Measurements from ENCODE around the gene GANC.

DNA sequence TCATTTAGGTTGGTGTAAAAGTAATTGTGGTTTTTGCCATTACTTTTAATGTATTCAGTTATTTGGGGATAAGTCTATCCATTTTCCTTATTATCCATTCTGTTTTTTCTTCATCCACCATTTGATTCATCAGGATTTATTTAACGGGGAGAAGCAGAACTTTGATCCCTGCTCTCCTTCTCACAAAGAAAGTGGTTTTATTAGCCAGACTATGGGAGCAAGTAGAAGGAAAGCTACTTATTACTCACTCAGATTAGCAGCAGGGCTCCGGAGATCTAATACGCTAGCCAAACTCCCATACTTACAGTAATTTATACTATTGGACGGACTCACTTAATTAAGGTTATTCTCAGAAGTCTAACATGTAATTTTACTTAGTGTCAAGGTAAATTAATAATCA is 14.9 kb downstream of the GANC start:
- TF ChIP-seq EZH2 (IDR thresholded peaks at IDR 0.05; ENCODE audit: borderline replicate concordance, low read depth, low read length, severe bottlenecking): no peak
- TF ChIP-seq, protein P1, sequence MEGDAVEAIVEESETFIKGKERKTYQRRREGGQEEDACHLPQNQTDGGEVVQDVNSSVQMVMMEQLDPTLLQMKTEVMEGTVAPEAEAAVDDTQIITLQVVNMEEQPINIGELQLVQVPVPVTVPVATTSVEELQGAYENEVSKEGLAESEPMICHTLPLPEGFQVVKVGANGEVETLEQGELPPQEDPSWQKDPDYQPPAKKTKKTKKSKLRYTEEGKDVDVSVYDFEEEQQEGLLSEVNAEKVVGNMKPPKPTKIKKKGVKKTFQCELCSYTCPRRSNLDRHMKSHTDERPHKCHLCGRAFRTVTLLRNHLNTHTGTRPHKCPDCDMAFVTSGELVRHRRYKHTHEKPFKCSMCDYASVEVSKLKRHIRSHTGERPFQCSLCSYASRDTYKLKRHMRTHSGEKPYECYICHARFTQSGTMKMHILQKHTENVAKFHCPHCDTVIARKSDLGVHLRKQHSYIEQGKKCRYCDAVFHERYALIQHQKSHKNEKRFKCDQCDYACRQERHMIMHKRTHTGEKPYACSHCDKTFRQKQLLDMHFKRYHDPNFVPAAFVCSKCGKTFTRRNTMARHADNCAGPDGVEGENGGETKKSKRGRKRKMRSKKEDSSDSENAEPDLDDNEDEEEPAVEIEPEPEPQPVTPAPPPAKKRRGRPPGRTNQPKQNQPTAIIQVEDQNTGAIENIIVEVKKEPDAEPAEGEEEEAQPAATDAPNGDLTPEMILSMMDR (IDR thresholded peaks at IDR 0.05; ENCODE audit: borderline replicate concordance, extremely low read depth, low read length, poor library complexity, severe bottlenecking): no peak

Data from DND-41 (cell line).